GM19452 (cell line): ENCODE results near the gene HOXC4.
"Not testable (repeated sequence)": the region's sequence is repeated elsewhere in the genome, so short reads cannot be mapped to it uniquely, and the experiment has no call there.

ENCODE experiments used
- ATAC-seq: cut with Tn5 transposase; IDR thresholded peaks from one replicate; pipeline ENCODE4 v1.9.1; 2021; ENCODE audit not compliant: unreplicated experiment

HOXC4 gene

GRCh38 chr12:54039417-54040147 is 14.1 kb upstream of the HOXC4 start:
- no peak for ATAC-seq

GRCh38 chr12:54040148-54040494 is 13.5 kb upstream of the HOXC4 start:
- ATAC-seq = no peak

DNA sequence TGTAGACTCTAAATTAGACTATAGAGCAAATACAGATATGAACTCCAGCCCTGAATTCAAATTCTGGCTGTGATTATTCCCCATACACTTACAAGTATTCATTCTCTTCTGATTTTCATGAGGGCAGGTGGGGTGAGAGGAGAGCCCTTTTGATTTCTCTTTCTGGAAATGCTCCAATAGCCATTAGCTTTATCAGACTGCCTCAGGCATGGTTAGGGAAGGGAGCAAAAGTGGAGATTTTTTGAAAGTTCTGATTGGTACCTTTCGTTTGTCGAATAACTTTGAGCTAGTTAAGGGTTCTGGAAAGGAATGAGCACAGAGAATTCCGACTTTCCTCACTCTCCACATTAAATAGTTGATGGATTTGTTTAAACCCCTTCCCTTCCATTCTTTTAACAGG is 13.0 kb upstream of the HOXC4 start:
- ATAC-seq = no peak

GRCh38 chr12:54041097-54041690 is 12.4 kb upstream of the HOXC4 start:
- no peak for ATAC-seq

DNA sequence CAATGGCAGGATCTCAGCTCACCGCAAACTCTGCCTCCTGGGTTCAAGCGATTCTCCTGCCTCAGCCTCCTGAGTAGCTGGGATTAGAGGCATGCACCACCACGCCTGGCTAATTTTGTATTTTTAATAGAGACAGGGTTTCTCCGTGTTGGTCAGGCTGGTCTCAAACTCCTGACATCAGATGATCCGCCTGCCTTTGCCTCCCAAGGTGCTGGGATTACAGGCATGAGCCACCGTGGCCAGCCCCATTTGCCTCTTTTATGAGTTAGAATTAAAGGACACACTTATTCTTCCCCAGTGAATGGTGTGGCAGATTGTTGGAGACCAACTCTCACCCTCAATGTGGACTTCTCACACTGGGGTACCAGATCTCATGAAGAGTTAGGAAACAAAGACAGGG is 11.6 kb upstream of the HOXC4 start:
- ATAC-seq = not testable (repeated sequence)

GRCh38 chr12:54042970-54043853 is 10.4 kb upstream of the HOXC4 start:
- ATAC-seq = no peak

DNA sequence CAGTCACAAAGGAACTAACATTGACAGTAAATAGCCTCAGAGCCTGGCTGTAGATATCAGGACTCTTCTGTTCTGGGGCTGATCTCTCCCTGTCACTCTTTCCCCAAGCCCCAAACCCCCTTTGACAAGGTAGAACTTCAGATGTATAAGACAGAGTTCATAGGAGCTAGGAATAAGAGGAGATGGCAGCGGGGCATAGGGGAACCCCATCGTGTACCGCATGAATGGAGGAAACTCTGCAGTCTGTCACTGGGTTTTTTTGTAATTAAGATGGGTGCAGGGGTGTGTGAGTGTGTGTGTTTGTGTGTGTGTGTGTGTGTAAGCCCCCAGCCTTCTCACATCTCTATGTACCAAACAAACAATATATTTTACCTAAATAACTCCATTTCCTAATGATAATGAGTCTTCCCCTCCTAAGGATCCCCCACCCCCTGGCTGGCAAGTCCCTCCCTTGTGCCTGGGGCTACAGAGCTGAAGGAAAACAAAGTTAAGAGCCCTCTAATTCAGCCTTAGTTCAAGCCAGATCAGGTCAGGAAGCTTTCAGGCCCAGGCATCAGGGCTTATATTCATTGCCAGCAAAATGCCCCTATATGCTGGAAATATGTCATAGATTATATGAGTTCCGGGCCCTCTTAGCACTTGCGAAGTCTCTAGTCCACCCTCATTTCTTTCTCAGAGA is 9.1 kb upstream of the HOXC4 start:
- ATAC-seq = no peak

- ATAC-seq = no peak
These were observed 8.2 kb upstream of the HOXC4 start for GRCh38 chr12:54045401-54045800.

DNA sequence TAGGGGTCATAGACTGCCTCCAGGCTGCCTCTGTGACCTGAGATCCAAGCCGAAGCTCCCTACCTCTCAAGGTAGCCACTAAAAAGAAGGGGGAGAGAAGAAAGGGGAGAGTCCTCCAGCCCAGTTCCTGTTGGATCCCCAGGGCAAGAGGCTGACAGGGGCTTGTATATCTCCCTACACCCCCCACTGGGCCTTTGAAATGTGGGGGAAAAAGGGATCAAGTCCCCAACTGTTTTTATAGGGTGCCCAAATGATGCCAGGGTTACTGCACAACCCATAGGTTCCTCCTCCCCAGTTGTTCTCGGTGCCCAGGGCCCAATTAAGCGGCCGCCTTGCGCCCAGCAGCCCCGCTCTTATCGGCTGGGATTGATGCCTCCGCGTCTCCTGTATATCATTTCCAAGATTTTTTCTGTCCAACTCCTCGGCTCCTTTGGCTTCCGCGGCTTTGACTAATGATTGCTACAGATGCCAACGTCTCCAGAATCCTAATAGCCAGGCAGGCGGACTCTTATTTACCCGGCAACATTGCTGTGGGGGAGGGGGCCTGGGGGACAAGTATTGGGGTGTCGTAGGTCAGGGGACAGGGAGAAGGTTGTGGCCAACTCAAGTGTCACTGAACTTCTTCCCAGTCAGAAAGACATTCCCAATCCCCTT is 7.6 kb upstream of the HOXC4 start:
- ATAC-seq = no peak

DNA sequence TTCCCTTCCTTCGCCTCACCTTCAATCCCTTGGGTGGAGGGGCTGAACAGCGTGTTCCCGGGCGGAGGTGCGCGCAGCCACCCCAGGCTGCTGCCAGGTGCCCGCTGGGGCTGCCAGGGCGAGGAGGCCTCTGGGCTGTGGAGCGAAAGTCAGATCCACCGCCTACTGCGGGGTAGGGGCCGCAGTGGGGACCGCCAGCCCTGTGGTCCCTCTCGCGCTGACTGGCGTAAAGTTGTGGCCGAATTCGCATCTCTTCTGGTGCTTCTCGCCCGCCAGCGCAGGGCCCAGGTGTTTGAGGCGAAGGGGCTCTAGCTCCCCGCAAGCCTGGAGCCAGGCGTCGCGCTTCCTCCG is 6.9 kb upstream of the HOXC4 start:
- ATAC-seq = no peak

DNA sequence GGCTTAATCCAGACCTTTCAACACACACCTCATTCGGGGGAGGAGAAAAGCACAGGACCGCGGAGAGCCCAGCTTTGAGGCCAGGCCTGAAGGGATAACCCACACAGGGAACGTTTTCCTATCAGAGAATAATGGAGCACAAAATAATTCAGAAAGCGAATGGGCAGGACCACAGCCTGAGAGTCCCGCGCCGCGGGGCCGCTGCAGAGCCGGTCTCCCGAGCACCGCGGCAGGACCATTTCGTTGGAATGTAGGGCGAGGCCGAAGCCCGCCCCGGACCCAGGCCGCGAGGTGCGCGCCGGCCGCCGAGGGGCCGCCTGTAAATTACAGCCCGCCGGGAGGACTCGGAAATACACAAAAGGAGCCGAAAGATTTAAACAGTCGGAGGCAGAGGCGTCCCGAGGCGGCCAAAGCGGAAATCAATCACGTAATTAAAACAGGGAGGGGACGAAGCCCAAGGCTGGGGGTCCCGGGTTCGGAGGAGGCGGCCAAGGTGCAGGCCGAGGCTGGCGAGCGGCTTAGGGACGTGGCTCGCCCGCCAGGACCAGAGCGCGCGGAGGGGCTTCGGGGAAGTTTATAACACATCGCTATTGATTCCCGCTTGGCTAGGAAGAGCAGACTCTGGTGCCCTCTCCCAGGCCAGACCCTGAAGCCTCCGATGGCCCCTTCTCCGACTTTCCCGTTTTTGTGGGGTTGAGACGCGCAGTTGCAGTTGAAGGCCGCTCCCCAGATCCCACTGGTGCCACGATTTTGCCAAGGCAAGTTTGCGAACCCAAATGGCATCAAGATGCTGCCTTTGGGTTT is 6.3 kb upstream of the HOXC4 start:
- ATAC-seq = no peak

GRCh38 chr12:54047964-54048303 is 5.7 kb upstream of the HOXC4 start:
- ATAC-seq = no peak

DNA sequence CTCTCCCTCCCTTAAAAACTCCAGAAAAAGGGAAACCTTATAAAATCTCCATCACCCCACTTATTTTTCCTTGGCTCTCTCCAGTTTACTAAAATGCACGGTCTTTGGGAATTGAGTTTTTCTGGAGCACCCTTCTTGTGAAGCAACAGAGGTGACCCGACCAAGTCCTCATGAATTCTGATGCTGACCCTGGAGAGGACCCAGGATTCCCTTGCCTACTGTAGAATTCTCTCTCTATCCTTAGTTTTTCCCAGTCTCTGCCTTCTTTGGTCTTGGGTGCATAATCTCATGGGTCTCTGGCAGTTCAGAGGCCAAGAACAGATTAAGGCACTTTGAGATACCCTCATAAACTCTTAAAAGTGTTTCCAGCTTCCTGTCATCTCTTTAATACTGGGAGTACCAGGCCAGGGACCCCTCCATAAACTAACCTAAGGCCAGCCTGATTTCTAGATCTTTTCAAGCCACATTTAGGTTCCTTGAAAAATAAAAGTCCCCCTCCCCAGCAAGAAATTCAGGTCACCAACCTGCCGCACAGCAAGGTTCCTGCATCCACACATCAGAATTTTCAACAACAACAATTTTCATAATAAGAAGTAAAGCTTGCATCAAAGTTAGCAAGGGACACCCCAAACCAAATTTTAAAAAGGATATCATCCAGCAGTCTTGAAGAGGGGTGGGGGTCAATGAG is 5.1 kb upstream of the HOXC4 start:
- ATAC-seq = no peak

DNA sequence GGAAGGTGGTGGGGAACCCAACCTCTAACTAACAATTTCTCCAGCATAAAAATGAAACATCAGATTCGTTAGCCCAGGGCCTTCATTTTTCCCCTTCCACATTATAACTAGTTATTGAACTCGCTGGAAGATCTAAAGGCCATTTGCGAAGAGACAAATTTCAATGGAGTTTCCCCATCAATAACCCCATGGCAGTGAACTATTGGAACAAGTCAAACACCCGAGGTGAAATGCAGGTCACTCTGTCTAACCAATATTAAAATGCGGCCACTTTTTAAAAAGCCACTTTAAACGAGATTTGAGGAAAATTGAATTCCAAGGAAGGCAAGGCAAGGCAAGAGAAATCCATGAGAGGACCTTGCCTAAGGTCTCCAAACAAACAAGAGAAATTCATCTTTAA is 4.5 kb upstream of the HOXC4 start:
- ATAC-seq = no peak

DNA sequence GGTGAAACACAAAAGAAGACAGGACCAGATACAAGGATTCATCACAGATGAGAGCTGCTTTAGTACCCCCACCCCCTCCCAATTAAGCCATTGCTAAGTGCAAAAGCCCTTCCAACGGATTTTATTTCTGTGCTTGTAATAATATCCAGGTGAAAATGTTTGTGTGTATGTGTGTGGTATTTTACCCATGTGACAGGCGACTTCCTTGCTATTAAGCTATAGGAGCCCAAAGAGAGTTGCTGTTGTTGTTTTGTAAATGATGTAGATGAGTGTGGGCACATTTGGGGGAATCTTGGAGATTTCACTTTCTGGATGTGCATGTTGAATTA is 3.2 kb upstream of the HOXC4 start:
- ATAC-seq = no peak

DNA sequence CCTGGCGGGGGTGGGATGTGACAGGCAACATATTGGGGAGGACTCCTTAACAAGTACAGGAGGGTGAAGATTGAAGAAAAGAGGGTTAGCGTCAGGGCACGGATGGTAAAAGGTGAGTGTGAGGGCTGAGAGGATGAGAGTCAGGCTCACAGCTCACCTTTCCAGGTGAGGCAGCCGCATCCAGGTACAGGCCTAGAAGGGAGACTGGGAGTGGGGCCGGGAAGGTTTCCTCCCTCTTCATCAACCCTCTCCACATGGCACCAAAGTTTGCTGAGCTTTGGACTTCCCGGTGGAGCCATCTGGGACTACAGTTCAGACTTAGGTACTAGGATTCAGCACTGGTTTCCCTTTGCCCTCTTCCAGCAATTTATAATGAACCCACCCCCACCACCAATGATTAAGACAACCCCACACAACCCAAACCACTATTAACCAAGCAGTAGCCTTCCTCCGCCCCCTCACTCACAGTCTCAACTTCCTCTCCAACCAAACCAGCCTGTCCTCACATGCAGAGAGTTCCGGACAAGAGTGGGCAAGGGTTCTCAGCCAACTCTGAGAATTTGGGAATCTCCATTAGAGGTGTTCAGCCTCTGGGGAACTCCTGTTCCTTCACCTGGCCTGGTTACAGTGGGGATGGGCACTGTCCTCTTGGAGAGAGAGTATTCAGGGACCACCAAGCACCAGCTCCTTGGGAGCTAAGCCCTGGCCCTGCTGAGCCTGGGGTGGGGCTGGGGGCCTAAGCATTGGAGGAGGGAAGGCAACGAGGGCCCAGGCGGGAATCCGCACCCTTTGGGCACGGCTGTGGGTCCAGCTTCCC is 2.4 kb upstream of the HOXC4 start:
- no peak for ATAC-seq

GRCh38 chr12:54051874-54052437 is 1.7 kb upstream of the HOXC4 start:
- ATAC-seq = no peak

GRCh38 chr12:54052438-54053002 is 1.1 kb upstream of the HOXC4 start:
- ATAC-seq = no peak
